NCI-H526 (cell line): ENCODE data around the gene SETD1A.
A peak's percentile ranks its signal among the peaks of the same experiment; 100 is the strongest.
"Not testable (repeated sequence)": the region's sequence is repeated elsewhere in the genome, so short reads cannot be mapped to it uniquely, and the experiment has no call there.

Experiments
- DNase-seq, 2 experiments: peaks; one replicate each; lab custom pipeline; 2025; lab: John Stamatoyannopoulos, UW

Gene SETD1A

DNA sequence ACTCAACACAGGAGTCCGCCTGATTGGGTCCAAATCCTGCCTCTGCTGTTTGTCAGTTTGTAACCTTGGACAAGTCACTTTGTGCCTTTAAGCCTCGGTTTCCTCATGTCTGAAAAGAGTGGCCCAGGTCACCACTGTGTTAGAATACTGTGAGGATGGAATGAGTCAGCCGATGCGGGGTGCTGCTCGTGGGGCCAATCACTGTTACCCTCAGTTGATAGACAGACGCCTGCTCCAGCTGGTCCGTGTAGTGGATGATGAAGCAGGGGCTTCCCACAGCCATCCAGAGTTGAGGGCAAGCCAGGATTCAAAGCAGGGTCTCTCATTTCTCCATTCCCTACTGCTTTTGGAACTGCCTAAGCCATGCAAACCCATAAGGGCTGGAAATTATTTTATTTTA is 28.4 kb upstream of the SETD1A start:
- DNase-seq, result no peak

DNA sequence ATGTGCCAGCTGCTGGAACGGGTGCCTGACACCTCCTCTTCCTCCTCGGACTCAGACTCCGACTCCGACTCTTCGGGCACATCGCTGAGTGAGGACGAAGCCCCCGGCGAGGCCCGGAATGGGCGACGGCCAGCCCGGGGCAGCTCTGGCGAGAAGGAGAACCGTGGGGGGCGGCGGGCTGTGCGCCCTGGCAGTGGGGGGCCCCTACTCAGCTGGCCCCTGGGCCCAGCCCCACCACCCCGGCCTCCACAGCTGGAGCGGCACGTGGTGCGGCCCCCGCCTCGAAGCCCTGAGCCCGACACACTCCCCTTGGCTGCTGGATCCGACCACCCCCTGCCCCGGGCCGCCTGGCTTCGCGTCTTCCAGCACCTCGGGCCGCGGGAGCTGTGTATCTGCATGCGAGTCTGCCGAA is 27.4 kb upstream of the SETD1A start:
- DNase-seq, result no peak

DNA sequence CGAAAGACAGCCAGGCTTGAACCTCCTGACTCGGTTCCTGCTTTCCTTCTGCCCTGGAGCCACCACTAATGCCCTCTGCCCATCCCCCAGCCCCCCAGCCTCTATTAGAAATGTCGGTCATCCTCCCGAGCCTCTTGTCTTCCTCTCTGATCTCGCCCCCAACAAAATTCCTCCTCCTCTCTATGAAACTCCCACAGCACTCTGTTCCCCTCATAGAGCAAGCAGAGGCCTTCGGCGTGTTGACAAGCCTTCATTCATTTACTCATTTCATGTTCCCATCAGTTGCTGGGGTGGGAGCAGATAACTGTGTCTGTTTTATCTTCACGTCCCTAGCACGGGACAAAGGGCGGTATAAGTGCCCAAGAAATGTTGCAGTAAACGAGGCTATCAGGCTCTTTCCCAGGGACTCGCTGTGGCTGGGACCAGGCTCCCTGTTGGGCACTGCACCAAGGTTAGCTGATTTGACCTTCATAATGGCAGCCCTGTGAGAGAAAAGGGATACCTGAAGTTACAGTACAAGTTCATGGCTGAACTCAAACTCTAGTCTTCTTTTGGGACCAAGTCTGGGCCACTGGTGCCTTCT is 26.4 kb upstream of the SETD1A start:
- no peak for DNase-seq

DNA sequence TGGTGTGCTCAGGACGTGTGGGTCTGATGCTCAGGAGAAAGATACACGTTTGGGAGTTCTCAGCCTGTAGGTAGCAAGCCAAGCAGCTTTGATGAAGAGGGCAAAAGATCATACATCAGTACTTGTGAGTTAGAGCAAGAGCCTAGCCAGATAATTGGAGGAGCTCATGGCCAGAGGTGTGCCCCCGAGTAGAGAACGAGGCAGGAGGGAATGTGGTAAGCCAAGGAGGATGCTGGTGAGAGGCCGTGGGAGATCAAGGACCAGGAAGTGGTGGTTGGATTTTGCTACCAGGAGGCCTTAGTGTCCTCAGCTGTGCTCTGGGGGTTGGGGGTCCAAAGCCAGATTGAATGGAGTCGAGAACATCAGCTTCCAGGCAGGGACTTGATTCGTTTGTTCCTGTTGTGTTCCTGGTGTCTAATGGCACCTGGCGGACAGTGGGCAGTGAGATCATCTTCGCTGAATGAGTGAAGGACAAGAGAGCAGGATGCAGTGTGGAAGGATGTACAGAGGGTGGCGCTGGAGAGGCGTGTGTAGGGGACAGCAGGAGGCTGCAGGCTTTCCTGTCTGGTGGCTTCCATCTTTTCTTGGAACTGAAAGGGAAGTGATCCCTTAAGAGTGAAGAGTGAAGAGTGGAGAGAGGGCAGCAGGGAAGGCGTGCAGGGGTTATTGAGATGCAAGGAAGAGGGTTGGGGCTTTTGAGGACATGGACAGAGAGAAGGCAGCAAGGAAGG is 22.6 kb upstream of the SETD1A start:
- DNase-seq, result peak in 1 of 2 experiments; percentile 40

DNA sequence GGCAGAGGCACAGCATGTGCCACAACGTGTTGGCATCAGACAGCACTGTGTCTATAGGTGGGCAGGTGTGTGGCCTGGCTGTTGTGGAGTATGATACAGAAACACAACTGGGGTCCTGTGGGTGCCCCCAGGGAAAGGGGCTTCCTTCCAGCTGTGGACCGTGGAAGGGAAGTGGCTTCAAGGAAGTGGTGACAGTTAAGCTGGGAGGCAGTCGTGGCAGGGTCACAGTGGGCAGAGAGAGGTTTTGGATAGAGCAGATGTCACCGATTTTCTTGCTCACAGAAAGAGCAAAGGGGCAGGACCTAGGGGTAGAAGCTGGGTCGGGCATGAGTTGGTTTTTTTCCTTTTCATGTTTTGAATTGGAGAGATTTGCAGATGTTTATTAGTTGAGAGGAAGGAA is 19.9 kb upstream of the SETD1A start:
- no peak for DNase-seq

DNA sequence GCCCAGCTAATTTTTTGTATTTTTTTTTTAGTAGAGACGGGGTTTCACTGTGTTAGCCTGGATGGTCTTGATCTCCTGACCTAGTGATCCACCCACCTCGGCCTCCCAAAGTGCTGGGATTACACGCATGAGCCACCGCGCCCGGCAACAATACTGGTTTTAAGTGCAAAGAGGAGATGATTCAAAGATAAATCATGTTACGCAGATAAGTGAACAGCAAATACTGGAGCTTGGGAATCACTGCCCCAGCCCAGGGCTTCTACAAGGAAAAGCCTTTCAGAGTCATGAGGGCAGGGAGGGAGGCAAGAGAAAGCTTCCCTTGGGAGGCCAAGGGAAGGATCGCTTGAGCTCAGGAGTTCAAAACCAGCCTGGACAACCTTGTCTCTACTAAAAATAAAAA is 18.0 kb upstream of the SETD1A start:
- DNase-seq, result not testable (repeated sequence)

DNA sequence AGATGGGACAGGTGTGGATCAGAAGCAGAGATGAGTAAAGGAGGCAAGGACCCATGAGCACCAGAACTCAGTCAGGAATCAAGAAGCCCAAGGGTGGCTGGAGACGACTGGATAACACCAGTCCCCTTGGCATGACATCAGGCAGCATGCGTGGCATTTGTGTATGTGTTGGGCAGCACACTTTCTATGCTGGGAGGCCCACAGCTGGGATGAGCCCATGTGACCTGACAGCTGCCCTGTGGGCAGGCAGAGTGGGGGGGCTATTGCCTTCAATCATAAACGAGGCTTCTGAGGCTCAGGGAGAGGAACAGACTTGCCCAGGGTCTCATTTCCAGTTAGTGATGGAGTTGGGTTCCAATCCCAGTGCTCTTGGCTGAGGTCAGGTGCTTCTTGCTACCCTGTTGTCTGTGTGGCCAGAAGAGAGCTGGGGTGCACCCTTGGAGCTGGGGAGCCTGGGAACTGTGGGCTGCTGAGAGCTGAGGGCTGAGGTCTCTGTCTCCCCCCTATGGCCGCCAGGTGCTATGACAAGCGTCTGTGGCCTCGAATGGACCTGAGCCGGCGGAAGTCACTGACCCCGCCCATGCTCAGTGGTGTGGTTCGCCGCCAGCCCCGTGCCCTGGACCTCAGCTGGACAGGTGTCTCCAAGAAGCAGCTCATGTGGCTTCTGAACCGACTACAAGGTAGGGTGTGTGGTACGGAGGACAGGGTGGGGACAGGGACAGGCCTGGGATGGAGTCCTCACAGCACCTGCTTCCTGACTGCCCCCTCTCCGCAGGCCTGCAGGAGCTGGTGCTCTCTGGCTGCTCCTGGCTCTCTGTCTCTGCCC is 15.7 kb upstream of the SETD1A start:
- peak in 1 of 2 experiments; percentile 74 for DNase-seq

DNA sequence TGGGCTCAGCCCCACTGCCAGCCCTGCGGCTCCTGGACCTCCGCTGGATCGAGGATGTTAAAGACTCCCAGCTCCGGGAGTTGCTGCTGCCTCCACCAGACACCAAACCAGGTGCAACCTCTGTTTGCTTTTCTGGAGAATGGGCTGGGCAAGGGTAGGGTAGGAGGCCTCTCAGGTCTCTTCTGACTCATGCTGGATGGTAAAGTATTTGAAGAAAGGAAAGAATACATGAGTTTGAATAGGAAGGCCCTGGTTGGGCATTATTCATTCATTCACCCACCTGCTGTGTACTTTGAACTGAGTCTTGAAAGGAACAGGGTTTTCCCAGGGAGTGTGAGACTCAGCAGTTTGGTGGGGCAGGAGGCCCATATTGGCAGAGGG is 15.1 kb upstream of the SETD1A start:
- no peak for DNase-seq

DNA sequence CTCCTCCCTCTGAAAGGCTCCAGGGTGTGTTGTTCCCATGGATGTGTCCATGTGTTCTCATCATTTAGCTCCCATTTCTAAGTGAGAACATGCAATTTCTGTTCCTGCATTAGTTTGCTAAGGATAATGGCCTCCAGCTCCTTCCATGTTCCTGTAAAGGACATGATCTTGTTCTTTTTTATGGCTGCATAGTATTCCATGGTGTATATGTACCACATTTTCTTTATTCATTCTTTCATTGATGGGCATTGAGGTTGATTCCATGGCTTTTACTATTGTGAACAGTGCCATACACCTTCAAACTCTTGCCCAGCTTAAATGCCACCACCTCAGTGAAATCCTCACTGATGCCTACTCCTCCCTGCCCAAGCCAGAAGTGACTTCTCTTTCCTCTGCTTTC is 13.2 kb upstream of the SETD1A start:
- no peak for DNase-seq

DNA sequence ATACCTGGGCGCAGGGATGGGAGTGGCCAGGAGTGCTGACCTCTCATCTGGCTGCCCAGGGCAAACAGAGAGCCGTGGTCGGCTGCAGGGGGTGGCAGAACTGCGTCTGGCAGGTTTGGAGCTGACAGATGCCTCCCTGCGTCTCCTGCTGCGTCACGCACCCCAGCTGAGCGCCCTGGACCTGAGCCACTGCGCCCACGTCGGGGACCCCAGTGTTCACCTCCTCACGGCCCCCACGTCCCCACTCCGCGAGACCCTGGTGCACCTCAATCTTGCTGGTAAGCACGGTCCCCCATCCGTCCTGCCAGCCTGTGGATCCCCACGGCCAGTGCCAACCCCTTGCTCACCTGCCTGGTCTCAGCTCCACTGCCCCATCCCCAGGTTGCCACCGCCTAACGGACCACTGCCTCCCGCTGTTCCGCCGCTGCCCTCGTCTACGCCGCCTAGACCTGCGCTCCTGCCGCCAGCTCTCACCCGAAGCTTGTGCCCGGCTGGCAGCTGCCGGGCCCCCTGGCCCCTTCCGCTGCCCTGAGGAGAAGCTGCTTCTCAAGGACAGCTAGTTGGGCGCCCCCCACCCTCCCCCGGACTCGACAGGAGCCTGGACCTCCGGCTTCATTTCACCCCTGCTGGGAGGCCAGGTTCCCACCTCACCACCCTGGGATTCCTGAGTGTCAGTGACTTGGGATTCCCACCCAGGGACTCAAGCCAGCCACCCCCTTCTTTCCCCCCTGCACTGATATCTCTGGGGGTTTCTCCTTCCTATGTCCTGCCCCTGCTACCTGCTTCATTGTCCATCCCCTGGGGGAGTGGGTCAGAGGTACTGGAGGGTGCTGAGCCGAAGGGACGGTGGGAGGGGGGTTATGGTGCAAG is 10.6 kb upstream of the SETD1A start:
- DNase-seq, result no peak

DNA sequence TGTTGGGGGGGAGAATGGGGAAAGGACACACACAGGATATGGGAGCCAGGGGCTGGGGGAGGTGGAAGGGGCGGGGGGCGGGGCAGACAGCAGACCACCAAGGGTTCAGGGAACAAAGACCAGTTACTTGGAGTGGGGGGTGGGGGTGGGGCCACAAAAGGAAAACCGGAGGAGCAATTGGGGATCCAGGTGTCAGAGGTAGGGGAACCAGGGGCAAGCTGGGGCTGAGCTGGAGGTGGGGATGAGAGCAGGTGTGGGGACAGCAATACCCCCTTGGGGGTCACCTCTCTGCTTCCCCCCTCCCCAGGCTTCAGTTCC is 10.1 kb upstream of the SETD1A start:
- DNase-seq, result no peak

DNA sequence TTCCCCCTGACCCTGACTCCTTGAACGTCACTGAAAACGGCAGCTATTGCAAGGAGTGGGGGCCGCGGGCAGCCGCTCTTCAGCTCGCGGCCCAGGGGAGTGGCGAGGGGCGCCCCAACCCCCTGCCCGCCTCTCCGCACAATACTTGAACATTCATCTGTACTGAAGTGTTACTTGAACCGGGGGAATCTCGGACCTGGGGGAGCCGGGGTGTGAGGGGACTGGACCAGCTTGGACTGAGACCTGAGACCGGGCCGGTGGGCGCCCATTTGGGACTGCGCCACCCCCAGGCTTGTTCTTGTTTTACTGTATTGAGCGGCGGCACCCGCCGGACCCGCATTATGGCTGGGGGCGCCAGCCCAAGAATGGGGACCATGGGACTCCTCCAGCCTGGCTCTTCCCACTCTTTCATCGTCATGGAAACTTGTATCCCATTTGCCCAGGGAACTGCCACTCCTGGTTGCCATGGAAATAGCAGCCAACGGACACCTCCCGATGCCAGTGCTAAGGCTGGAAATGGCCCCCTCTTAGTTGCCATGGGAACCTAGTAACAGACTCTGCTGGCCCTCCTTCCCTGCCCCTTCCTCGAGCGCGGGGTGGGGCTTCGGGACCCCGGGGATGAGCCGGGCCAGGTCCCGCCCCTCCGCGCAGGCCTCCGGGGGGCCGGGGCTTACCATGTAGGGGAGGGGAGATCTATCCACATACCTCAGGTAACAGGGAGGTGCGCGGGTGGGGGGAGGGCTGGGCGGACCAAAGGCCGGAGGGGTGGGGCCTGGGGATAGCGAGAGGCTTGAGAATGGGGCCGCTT is 9.5 kb upstream of the SETD1A start:
- peak; percentile 79 to 85 for DNase-seq

DNA sequence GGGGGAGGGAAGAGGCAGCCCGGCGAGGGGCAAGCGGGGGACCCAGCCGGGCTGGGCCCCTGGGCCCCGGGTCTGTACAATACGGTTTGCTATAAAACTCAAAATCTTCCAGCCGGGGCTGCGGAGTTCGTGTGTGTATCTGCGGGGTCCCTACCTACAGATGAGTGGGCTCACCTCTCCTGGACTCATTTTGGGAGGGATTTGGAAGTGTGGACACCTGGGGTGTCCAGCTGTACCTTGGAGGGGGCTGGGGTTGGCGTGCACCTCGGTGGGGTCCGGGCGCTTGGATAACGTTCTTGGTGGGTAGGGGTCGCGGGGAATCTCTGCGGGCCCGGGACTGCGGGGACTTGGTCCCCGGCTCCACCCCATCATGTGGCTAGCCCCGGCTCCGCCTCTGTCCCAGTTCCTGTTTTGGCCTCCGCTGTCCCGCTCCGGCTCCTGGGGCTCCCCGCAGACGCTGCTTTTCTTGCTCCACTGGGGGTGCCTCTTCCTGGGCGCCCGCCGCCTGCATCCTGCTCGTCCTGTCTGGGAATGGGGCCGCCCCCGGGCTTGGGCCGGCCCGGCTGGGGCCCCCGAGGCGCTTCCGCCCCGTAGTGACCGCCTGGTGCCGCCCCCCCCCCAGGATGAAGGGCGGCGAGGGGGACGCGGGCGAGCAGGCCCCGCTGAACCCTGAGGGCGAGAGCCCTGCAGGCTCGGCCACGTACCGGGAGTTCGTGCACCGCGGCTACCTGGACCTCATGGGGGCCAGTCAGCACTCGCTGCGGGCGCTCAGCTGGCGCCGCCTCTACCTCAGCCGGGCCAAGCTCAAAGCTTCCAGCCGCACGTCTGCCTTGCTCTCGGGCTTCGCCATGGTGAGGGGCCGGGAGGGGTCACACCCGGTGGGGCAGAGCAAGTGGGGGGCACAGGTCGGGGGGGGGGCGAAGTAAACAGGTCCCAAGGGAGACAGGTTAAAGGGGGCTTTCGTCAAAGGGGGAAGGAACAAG is 8.6 kb upstream of the SETD1A start, which contains the start of gene ORAI3:
TSS of gene ORAI3 (plus strand) at position 402 of the 983 bp plus-strand sequence. CDS start at position 624, 222 bp downstream.
- DNase-seq, result peak; percentile 18 to 66

DNA sequence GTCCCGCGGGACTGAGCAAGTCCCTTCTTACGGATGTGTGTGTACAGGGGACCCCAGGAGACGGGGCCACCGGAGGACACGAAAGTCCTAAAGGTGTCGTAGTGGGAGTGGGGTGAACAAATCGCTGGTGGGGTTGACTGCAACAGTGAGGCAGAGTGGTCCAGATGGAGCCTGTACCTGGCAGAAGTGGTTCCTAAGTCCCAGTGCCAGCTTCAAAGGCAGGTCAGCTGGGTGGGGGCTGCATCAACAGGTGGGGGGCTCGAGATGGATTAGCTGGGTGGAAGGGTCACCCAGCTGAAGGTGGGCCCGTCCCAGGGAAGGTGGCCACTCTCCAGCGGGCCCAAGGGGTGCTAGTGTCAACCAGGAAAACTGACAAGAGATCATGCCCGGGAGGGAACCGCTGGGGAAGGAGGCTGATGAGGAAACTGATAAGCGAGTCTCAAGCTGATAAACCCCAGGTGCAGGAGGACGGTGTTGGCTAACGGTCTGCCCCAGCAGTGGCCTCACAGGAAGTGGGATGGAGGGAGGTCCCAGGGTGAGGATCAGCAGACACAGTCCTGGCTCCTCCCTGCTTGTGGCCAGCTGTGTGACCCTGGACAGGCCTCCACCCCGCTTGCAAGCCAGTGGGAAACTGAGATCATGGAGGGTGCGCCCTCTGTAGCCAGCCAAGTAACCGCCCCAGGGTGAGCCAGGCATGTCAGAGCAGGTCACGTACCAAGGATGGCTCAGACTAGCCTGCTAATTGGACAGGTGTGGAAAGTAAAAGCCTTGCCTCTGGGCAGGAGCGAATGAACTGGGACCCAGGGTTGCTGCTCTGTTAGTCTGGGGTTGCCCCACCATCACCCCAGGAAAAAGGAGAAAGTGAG is 7.7 kb upstream of the SETD1A start:
- peak in 1 of 2 experiments; percentile 61 for DNase-seq

DNA sequence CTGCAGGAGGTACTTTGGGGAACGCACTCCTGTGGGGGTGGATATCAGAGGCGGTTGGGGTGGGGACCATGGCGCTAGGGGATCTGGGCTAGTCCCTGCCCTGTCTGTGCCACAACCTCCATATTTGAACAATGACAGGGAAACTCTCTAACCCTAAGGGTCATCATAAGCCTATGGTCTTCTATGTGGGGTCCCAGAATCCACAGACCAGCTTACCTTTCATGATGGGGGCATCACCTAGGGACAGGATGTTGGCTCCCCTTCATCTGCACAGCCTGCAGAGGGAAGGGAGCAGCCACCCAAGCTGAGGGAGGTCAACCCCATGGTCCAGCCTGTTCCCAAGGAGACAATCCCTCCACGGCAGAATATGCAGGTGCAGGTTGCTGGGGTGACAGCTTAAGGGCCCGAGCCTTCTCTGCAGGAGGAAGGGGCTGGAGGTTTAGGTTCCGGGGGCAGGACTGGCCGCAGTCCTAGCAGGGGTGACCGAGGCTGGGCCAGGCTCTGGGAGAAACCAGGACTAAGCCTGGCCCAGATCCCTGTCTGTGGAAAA is 7.0 kb upstream of the SETD1A start:
- no peak for DNase-seq

DNA sequence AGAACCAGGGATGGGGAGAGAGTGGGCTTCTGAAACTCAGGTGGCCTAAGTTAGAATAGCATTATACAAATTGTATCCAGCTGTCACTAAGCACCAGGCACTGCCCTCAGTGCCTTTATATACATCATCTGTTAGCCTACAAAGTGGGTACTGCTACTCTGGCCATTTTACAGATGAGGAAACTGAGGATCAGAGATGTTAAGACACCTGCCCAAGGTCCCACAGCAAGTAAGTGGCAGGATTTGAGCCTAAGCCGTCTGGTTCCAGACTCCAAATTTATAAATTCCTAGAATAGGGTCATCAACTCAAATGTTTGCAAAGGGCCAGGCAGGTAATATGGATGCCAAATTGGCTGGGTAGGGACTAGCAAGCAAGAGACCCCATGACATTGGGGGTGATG is 6.4 kb upstream of the SETD1A start:
- DNase-seq, result no peak

DNA sequence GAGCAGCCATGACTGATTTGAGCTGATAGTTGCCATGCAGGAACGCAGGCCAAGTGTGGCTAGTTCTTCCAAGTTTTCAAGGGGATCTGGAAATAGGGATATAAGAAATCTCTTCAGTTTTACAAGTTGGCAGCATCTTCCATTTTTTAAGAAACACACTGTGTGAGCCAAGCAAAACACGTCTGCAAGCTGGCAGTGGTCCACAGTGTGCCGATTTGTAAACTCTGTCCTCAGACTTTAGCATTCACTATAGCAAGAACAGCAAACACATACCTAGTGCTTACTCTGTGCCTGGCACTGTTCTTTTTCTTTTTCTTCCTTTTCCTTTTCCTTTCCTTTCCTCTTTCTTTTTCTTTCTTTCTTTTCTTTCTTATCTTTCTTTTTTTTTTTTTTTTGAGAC is 5.8 kb upstream of the SETD1A start:
- DNase-seq, result no peak

DNA sequence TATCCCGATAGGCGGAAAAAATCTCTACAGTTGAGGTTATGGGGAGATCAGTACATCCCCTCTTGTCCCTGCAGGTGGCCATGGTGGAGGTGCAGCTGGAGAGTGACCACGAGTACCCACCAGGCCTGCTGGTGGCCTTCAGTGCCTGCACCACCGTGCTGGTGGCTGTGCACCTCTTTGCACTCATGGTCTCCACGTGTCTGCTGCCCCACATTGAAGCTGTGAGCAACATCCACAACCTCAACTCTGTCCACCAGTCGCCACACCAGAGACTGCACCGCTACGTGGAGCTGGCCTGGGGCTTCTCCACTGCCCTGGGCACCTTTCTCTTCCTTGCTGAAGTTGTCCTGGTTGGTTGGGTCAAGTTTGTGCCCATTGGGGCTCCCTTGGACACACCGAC is 4.4 kb upstream of the SETD1A start:
- DNase-seq, result no peak
